Fibroblast of the conjunctiva (primary cell): ENCODE data around the gene CSAG3.
"Not testable (repeated sequence)": the region's sequence is repeated elsewhere in the genome, so short reads cannot be mapped to it uniquely, and the experiment has no call there.

Source experiments
- DNase-seq: peaks from one replicate; pipeline ENCODE4 v3.0.0-alpha.2; 2010; ENCODE audit warnings: low read depth

Gene CSAG3

GRCh38 chrX:152758918-152759317 is at the start of gene CSAG3:
Gene CSAG3 (plus strand): TSS chrX:152759218.
- not testable (repeated sequence) for DNase-seq

- not testable (repeated sequence) for DNase-seq
These were observed 45.8 kb upstream of the CSAG3 start for GRCh38 chrX:152713195-152713594.

- DNase-seq, result not testable (repeated sequence)
These were observed 44.9 kb upstream of the CSAG3 start, which contains the start of gene MAGEA2B for GRCh38 chrX:152713815-152714787. Gene MAGEA2B (plus strand): TSS chrX:152714628. CDS start chrX:152717107, 2,479 bp downstream.

GRCh38 chrX:152725409-152725808 is 33.6 kb upstream of the CSAG3 start:
- no peak for DNase-seq

- no peak for DNase-seq
These were observed 25.6 kb upstream of the CSAG3 start, which contains the start of the genes CSAG1 and MAGEA12 for GRCh38 chrX:152733261-152733975. Gene CSAG1 (minus strand): TSS chrX:152733721. CDS start chrX:152732460, 1,261 bp downstream. Gene MAGEA12 (plus strand): TSS chrX:152733757. CDS start chrX:152736162, 2,405 bp downstream.

- DNase-seq, result not testable (repeated sequence)
These were observed 24.7 kb upstream of the CSAG3 start for GRCh38 chrX:152734143-152734858.

GRCh38 chrX:152735101-152735500 is 23.9 kb upstream of the CSAG3 start:
- no peak for DNase-seq

GRCh38 chrX:152735860-152736511 is 23.0 kb upstream of the CSAG3 start:
- no peak for DNase-seq

- DNase-seq, result not testable (repeated sequence)
These were observed 22.5 kb upstream of the CSAG3 start for GRCh38 chrX:152736528-152736927.

GRCh38 chrX:152738560-152738959 is 20.5 kb upstream of the CSAG3 start:
- no peak for DNase-seq

- DNase-seq, result not testable (repeated sequence)
These were observed 5.0 kb upstream of the CSAG3 start, which contains the start of gene MAGEA2 for GRCh38 chrX:152753686-152754650. Gene MAGEA2 (minus strand): TSS chrX:152753842. CDS start chrX:152751363, 2,479 bp downstream.

- DNase-seq, result not testable (repeated sequence)
These were observed 4.1 kb upstream of the CSAG3 start for GRCh38 chrX:152754871-152755270.

GRCh38 chrX:152759544-152759943 is 526 bp downstream of the CSAG3 start:
- DNase-seq, result not testable (repeated sequence)

- not testable (repeated sequence) for DNase-seq
These were observed 2.6 kb downstream of the CSAG3 start for GRCh38 chrX:152761582-152761981.

GRCh38 chrX:152766562-152766961 is 7.5 kb downstream of the CSAG3 start:
- not testable (repeated sequence) for DNase-seq

- not testable (repeated sequence) for DNase-seq
These were observed 10.7 kb downstream of the CSAG3 start, which contains the start of gene MAGEA6 for GRCh38 chrX:152769549-152770289. Gene MAGEA6 (minus strand): TSS chrX:152769689. CDS start chrX:152767650, 2,039 bp downstream.

- not testable (repeated sequence) for DNase-seq
These were observed 28.0 kb downstream of the CSAG3 start for GRCh38 chrX:152787062-152787461.

GRCh38 chrX:152798945-152799344 is 39.9 kb downstream of the CSAG3 start:
- DNase-seq, result no peak

- no peak for DNase-seq
These were observed 47.0 kb downstream of the CSAG3 start for GRCh38 chrX:152806035-152806434.
